Measurements from ENCODE around the gene FAAP20. TPM values are rescaled to one million over a fixed set of nuclear protein-coding genes. Genes with fewer than 3 reads are reported as not detected.

The FAAP20 gene
- total and polyA plus RNA-seq, 2 experiments from 2014 or later: 24.9 to 117 TPM

DNA sequence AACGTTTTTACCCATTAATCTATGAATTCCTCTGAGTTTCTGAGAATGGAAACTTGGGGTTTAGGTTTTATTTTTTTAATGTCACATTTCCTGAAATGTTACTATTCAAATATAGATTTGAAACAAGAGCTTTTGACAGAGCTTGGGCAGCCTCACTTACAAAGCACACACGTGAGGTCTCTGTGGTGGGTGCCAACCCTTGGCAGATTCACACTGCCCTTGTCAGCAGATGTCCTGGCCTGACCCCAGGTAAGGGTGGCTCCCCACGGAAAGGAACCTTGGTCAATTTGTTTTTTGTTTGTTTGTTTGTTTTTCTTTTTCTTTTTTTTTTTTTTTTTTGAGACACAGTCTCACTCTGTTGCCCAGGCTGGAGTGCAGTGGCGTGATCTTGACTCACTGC, 53.5 kb downstream of the FAAP20 start:
- no peak overlapping the region for H3K4me2 ChIP-seq
- no peak for DNase-seq (ENCODE audit: low spot score)
- 93% methylated on average over 4 of the region's 4 CpGs for WGBS (ENCODE audit: low lambda C conversion rate, missing lambda C conversion rate)
- H3K79me2 ChIP-seq: peaks cover 15% of the 10 kb centered on the region
- H3K4me3 ChIP-seq: no peak overlapping the region
- H3K9me2 ChIP-seq (replicated peaks; ENCODE audit: insufficient read depth): no peaks in the 10 kb centered on the region
- no peak for TF ChIP-seq EZH2phosphoT487 (IDR thresholded peaks at IDR 0.05; ENCODE audit: low read depth, severe bottlenecking, unreplicated experiment)
- TF ChIP-seq EZH2 (IDR thresholded peaks at IDR 0.05; ENCODE audit: borderline replicate concordance): no peak
- TF ChIP-seq, protein P1, sequence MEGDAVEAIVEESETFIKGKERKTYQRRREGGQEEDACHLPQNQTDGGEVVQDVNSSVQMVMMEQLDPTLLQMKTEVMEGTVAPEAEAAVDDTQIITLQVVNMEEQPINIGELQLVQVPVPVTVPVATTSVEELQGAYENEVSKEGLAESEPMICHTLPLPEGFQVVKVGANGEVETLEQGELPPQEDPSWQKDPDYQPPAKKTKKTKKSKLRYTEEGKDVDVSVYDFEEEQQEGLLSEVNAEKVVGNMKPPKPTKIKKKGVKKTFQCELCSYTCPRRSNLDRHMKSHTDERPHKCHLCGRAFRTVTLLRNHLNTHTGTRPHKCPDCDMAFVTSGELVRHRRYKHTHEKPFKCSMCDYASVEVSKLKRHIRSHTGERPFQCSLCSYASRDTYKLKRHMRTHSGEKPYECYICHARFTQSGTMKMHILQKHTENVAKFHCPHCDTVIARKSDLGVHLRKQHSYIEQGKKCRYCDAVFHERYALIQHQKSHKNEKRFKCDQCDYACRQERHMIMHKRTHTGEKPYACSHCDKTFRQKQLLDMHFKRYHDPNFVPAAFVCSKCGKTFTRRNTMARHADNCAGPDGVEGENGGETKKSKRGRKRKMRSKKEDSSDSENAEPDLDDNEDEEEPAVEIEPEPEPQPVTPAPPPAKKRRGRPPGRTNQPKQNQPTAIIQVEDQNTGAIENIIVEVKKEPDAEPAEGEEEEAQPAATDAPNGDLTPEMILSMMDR (IDR thresholded peaks at IDR 0.05; ENCODE audit: poor library complexity): no peak
- no peaks in the 10 kb centered on the region for H4K20me1 ChIP-seq (ENCODE audit: insufficient read depth, poor library complexity, severe bottlenecking)
- no peak overlapping the region for H2AFZ ChIP-seq
- H3K27me3 ChIP-seq: no peaks in the 10 kb centered on the region
- no peaks in the 10 kb centered on the region for H3K36me3 ChIP-seq (replicated peaks; ENCODE audit: insufficient read depth, low read depth)
- H3K27ac ChIP-seq: no peak overlapping the region
- peaks cover 27% of the 10 kb centered on the region for H3K4me1 ChIP-seq (ENCODE audit: insufficient read depth)
- no peaks in the 10 kb centered on the region for H3K9me3 ChIP-seq (ENCODE audit: low read depth)

Other genes starting within 250 kb of the FAAP20 start
- gene CFAP74, start 191.0 kb downstream of the FAAP20 start, total RNA-seq: not detected in 2 replicates
- 0.07 TPM in 1 of 2 replicates, not detected in the other for gene CFAP74, start 191.0 kb downstream of the FAAP20 start, polyA plus RNA-seq
- not detected in 2 replicates for gene GABRD, start 175.4 kb downstream of the FAAP20 start, total RNA-seq
- gene GABRD, start 175.4 kb downstream of the FAAP20 start, polyA plus RNA-seq: not detected in 2 replicates
- gene PRKCZ, start 144.4 kb downstream of the FAAP20 start, total RNA-seq: 41.0 and 45.6 TPM in 2 replicates
- 52.3 and 52.5 TPM in 2 replicates for gene PRKCZ, start 144.4 kb downstream of the FAAP20 start, polyA plus RNA-seq
- gene SKI, start 33.5 kb upstream of the FAAP20 start, total RNA-seq: 17.1 and 21.9 TPM in 2 replicates
- gene SKI, start 33.5 kb upstream of the FAAP20 start, polyA plus RNA-seq: 5.1 and 6.9 TPM in 2 replicates
- gene MORN1, start 196.8 kb upstream of the FAAP20 start, total RNA-seq: 4.0 and 9.4 TPM in 2 replicates
- 4.5 and 7.8 TPM in 2 replicates for gene MORN1, start 196.8 kb upstream of the FAAP20 start, polyA plus RNA-seq
- gene RER1, start 197.1 kb upstream of the FAAP20 start, total RNA-seq: 89.5 and 123 TPM in 2 replicates
- 227 and 237 TPM in 2 replicates for gene RER1, start 197.1 kb upstream of the FAAP20 start, polyA plus RNA-seq
- 25.5 and 31.6 TPM in 2 replicates for gene PEX10, start 217.8 kb upstream of the FAAP20 start, total RNA-seq
- gene PEX10, start 217.8 kb upstream of the FAAP20 start, polyA plus RNA-seq: 24.7 and 25.9 TPM in 2 replicates

Data from hepatocyte (in vitro differentiated cells).